Memory B cell (primary cell): Measurements from ENCODE around the gene DPP6.

Experiments used
- ATAC-seq: fragments of 150-1000 bp; cut with Tn5 transposase; 2 replicates; pipeline ENCODE4 v1.10.0; 2021; ENCODE audit warnings: low read depth, mild to moderate bottlenecking, moderate library complexity
- DNase-seq, 2 donors: peaks; one replicate each; pipeline ENCODE4 v3.0.0; 2022; ENCODE audit warnings: low spot score in 2 of 2
- H3K27ac Mint-ChIP-seq: one replicate; pipeline ENCODE4 v1.8.0; 2022; ENCODE audit warnings: mild to moderate bottlenecking, moderate library complexity, mixed read lengths
- H3K27me3 Mint-ChIP-seq: one replicate; pipeline ENCODE4 v1.8.0; 2022; ENCODE audit warnings: mixed read lengths
- H3K36me3 Mint-ChIP-seq: one replicate; pipeline ENCODE4 v1.8.0; 2022; ENCODE audit warnings: mild to moderate bottlenecking, mixed read lengths
- H3K4me1 Mint-ChIP-seq: one replicate; pipeline ENCODE4 v1.8.0; 2022; ENCODE audit warnings: mixed read lengths
- H3K4me3 Mint-ChIP-seq: one replicate; pipeline ENCODE4 v1.8.0; 2022; ENCODE audit warnings: mild to moderate bottlenecking, moderate library complexity, mixed read lengths
- H3K9me3 Mint-ChIP-seq: one replicate; pipeline ENCODE4 v1.8.0; 2022; ENCODE audit warnings: mixed read lengths

DPP6 gene

DNA sequence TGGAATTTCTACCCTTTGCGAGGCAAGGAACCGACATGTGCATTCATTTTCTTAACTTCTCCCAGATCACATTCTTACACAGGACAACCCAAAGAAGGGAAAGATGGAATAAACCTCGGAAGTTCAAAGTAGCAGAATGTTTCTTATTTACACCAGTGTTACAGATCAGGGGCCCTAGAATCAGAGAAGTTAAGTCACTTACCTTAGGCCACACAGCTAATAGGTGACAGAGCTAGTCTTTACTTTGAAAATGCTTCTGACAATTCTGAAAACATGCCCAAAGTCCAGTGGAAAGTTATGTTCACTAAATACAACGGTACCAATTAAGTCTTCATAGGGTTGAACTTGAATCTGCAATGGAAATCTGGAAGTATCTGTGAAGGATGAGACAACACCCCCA is 437.7 kb downstream of the DPP6 start:
- no peak overlapping the region for H3K4me3 Mint-ChIP-seq
- H3K9me3 Mint-ChIP-seq = peaks cover 1% of the 10 kb centered on the region
- H3K36me3 Mint-ChIP-seq = no peaks in the 10 kb centered on the region

DNA sequence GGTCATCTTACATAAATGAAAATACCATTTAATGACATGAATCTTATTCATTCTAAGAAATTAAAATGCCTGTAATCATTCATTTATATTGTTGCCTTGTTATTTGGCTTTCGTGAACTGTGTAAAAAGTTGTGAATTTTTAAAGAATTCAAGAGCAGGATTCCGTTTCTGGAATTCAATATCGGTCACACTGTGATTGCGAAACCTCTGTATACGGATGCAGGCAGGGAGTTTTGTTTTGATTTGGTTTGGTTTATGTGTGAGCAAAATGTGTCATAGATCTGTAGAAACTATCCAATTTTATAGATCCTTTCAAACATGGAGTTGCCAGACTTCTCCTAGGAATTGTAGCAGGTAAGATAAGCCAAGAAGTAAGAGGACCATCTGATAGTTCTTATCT is 441.4 kb downstream of the DPP6 start:
- H3K27me3 Mint-ChIP-seq = no peaks in the 10 kb centered on the region
- no peaks in the 10 kb centered on the region for H3K9me3 Mint-ChIP-seq
- H3K4me3 Mint-ChIP-seq = no peak overlapping the region
- H3K4me1 Mint-ChIP-seq = no peaks in the 10 kb centered on the region
- ATAC-seq (no peak), DNase-seq (no peak)
- H3K36me3 Mint-ChIP-seq = no peaks in the 10 kb centered on the region
- no peak overlapping the region for H3K27ac Mint-ChIP-seq

More for the DNA sequence above, 437.7 kb downstream of the DPP6 start:
- DNase-seq (no peak), ATAC-seq (no peak)
- H3K27ac Mint-ChIP-seq = no peak overlapping the region
- H3K4me1 Mint-ChIP-seq = no peaks in the 10 kb centered on the region
- H3K27me3 Mint-ChIP-seq = no peaks in the 10 kb centered on the region

DNA sequence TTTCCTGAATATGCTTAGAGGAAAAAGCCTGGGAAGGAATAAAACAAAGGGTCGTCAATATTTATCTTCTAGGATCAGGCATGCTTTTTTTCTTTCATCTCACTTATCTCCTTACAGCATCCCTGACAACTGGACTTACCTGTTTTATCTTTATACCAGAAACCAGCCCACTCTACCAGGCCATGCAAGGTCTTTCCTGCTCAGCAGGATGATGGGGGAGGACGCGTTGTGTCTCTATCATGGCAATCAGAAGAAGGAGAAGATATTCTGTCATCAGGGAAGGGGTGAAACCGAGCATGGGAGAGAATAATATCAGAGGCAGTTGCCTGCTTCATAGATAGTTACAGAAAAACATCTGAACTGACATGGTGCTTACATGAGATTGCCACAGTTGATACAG is 445.6 kb downstream of the DPP6 start:
- H3K9me3 Mint-ChIP-seq = peaks cover 4% of the 10 kb centered on the region
- no peak for ATAC-seq
- no peaks in the 10 kb centered on the region for H3K4me1 Mint-ChIP-seq
- DNase-seq = no peak
- no peaks in the 10 kb centered on the region for H3K36me3 Mint-ChIP-seq
- no peak overlapping the region for H3K27ac Mint-ChIP-seq
- no peaks in the 10 kb centered on the region for H3K27me3 Mint-ChIP-seq
- H3K4me3 Mint-ChIP-seq = no peak overlapping the region

DNA sequence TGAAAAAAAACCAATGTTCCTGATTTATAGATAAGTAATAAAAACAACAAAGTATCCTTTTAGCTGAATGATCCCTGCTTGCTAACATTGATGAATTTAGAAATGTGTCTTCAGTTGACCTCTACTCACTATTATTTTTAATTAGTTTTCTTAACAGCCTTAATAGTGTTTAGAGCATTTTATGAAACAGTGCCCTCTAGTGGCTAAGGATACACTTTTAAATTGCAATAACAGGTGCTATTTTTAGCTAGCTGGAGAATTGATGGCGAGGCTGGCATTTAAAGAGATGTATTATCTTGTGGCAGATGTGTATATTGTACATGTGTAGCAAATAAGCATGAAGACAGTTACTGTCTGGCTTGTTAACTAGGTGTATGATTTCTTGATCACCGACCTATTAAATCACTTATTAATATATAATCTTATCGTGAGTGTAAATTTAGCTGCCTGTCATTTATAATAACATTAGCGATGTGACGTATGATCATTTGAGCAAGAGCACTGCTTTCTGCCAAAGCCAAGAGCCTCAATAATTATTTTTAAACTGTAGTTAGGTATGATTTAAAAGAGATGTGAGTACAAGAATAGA is 451.9 kb downstream of the DPP6 start:
- ATAC-seq (no peak), DNase-seq (no peak)
- Mint-ChIP-seq H3K27ac (no peak overlapping the region), H3K4me3 (no peak overlapping the region), H3K4me1 (no peaks in the 10 kb centered on the region), H3K27me3 (no peaks in the 10 kb centered on the region), H3K9me3 (peaks cover 4% of the 10 kb centered on the region), H3K36me3 (no peaks in the 10 kb centered on the region)

DNA sequence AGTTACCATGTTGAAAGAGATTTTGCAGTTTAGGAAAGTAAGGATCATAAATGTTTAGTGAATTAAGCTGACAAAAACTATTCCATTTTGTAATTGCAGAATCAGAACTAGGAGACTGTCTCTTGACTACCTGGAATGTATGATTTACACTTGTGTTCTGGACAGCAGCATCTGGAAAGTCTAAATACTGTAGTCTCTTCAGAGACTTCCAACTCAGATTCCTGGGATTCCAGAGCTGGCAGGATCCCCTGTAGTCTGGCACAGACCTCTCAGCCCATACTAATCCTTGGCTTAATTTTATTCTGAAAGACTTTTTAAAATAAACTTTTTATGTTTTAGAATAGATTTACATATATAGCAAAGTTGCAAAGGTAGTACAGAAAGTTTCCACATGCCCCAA is 452.7 kb downstream of the DPP6 start:
- Mint-ChIP-seq H3K4me1 (no peaks in the 10 kb centered on the region), H3K27ac (no peak overlapping the region), H3K9me3 (peaks cover 4% of the 10 kb centered on the region), H3K27me3 (no peaks in the 10 kb centered on the region), H3K4me3 (no peak overlapping the region), H3K36me3 (no peaks in the 10 kb centered on the region)
- ATAC-seq = no peak
- DNase-seq = no peak

DNA sequence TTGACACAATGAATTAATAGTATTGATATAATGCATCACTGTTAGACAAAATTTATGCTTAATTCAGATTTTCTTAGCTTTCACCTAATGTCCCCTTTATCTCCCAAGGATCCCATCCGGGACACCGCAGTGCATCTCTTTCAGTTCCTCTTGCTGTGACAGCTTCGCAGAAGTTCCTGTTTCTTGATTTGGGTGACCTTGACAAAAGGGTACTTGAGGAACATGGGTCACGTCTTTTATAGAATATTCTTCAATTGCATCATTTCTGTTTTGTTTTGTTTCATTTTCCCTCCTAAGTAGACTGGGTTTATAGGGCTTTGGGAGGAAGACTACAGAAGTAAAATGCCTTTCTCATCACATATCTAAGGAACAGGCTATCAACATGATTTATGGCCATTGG is 453.2 kb downstream of the DPP6 start:
- Mint-ChIP-seq H3K27ac (no peak overlapping the region), H3K9me3 (peaks cover 4% of the 10 kb centered on the region), H3K36me3 (no peaks in the 10 kb centered on the region), H3K4me1 (no peaks in the 10 kb centered on the region), H3K4me3 (no peak overlapping the region), H3K27me3 (no peaks in the 10 kb centered on the region)
- DNase-seq (no peak), ATAC-seq (no peak)

DNA sequence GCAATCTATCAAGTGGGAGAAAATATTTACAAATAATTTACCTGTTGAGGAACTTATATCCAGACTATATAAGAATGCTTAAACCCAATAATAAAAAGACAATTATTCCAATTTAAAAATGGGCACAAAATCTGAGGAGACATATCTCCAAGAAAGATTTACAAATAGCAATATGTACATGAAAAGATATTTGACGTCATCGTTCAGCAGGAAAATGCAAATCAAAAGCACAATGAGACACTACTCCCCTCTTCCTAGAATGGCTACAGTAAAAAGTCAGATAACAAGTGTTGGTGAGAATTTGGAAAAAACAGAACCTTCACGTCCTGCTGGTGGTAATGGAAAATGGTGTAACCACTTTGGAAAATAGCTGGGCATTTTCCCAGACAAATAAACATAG is 457.0 kb downstream of the DPP6 start:
- DNase-seq (no peak), ATAC-seq (no peak)
- H3K27ac Mint-ChIP-seq = no peak overlapping the region
- H3K9me3 Mint-ChIP-seq = no peaks in the 10 kb centered on the region
- H3K27me3 Mint-ChIP-seq = no peaks in the 10 kb centered on the region
- no peaks in the 10 kb centered on the region for H3K4me1 Mint-ChIP-seq
- no peaks in the 10 kb centered on the region for H3K36me3 Mint-ChIP-seq
- H3K4me3 Mint-ChIP-seq = no peak overlapping the region

DNA sequence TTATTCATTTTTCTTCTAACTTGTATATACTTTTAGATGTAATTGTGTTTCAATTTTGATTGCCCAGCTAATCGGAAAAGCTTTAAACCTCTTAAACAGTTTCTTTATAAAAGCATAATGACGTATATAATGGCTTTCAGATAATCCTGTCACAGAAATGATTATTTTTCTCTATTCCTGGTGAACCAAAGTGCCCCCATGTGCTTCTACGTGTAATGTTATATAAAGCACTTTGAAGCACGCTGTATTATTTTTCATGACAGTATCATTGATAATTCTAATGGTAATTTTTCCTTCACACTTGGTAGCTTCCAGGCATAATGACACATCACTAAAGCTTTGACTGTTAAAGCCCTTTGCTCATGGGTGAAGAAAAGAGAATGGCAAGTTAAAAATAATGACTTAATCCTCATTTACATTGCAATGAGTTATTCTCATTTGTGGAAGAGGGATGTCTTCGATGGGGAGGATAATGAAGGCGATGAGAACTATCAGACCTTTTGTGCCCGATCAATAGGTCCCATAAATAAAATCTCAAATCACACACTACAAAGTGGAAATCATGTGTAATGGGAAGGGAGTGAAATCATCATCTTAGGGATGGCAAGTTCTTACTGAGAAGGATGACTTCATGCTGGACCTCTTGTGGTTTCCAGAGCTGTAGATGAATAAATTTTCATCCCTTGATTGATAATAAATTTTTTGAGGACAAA is 460.1 kb downstream of the DPP6 start:
- DNase-seq (no peak), ATAC-seq (no peak)
- Mint-ChIP-seq H3K4me3 (no peak overlapping the region), H3K27ac (no peak overlapping the region), H3K27me3 (no peaks in the 10 kb centered on the region), H3K36me3 (no peaks in the 10 kb centered on the region), H3K9me3 (peaks cover 3% of the 10 kb centered on the region), H3K4me1 (no peaks in the 10 kb centered on the region)

DNA sequence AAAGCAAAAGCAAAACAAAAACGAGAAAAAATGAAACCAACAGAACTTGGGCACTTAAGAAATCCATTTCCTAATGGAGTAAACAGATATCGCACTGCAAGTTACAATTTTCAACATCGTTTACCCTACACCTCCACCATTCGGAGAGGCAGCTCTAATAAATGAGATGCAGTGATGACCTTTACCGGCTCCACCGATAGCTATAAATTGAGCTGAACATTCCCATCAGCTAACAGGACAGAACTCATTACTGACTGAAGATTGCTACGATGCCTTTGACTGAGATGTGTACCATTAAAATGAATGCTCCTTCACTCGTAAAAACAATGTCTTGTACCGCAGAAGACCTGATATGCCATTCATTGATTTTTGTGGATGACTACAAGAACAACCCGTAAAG is 465.6 kb downstream of the DPP6 start:
- Mint-ChIP-seq H3K9me3 (peaks cover 4% of the 10 kb centered on the region), H3K4me1 (no peaks in the 10 kb centered on the region), H3K27me3 (no peaks in the 10 kb centered on the region), H3K36me3 (no peaks in the 10 kb centered on the region), H3K4me3 (no peak overlapping the region), H3K27ac (no peak overlapping the region)
- DNase-seq (no peak), ATAC-seq (no peak)

DNA sequence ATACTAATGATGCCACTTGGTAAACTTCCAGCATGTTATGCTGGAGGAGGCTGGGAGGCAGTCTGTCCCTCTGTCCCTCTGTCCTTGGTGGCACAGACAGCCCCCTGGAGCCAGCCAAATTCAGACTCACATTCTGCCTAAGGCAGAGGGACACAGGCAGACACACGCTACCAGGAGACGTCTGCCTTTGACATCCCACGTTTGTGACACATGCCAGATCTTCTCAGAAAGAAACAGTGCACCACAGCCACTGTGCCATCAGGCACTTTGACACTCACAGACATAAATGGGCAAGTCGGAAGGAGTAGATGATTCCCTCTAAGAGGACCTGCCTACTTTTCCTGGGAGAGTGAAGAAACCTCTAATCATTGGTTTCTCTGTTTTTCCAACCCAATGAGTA is 467.0 kb downstream of the DPP6 start:
- Mint-ChIP-seq H3K9me3 (peaks cover 4% of the 10 kb centered on the region), H3K4me1 (no peaks in the 10 kb centered on the region), H3K4me3 (no peak overlapping the region), H3K27me3 (no peaks in the 10 kb centered on the region), H3K36me3 (no peaks in the 10 kb centered on the region), H3K27ac (no peak overlapping the region)
- ATAC-seq (no peak), DNase-seq (no peak)

DNA sequence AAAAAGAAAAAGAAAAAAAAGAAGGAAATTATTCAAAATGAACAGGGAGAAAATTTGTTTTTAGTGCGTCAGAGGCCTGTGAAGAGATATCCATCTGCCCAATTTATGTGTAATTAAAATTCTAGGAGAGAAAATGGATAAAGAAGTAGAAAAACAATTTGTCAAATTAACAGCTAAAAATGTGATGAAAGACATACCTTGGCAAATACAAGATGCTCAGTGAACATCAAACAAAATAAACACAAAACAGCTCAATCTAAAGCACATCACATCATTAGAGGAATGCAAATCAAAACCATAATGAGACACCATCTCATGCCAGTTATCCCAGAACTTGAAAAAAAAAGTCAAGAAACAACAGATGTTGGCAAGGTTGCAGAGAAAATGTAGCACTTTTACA is 477.9 kb downstream of the DPP6 start:
- Mint-ChIP-seq H3K4me3 (no peak overlapping the region), H3K36me3 (no peaks in the 10 kb centered on the region)

DNA sequence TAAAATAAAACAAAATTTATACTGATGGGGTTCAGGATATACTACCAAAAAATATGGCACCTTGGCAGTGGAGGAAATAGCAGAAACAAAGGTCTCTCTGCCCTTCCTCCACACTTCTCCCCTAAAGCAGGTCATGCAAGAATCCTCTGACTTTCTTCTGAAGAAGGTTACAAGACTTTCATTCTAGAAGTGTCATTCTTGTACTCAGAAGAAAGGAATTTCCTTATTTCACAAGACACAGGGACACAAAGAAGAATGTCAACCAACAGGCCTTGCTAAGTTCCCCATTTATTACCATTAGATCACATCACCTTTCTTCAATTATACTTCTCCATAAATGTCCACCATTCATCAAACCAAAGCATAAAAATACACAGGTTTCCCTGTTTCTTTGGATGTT is 480.6 kb downstream of the DPP6 start:
- no peak for DNase-seq
- peaks cover 6% of the 10 kb centered on the region for H3K9me3 Mint-ChIP-seq
- H3K4me1 Mint-ChIP-seq = no peaks in the 10 kb centered on the region
- ATAC-seq = no peak
- H3K4me3 Mint-ChIP-seq = no peak overlapping the region
- no peaks in the 10 kb centered on the region for H3K36me3 Mint-ChIP-seq
- H3K27me3 Mint-ChIP-seq = no peaks in the 10 kb centered on the region
- no peak overlapping the region for H3K27ac Mint-ChIP-seq

More for the DNA sequence above, 477.9 kb downstream of the DPP6 start:
- Mint-ChIP-seq H3K9me3 (no peaks in the 10 kb centered on the region), H3K27ac (no peak overlapping the region), H3K4me1 (no peaks in the 10 kb centered on the region), H3K27me3 (no peaks in the 10 kb centered on the region)
- DNase-seq (no peak), ATAC-seq (no peak)

DNA sequence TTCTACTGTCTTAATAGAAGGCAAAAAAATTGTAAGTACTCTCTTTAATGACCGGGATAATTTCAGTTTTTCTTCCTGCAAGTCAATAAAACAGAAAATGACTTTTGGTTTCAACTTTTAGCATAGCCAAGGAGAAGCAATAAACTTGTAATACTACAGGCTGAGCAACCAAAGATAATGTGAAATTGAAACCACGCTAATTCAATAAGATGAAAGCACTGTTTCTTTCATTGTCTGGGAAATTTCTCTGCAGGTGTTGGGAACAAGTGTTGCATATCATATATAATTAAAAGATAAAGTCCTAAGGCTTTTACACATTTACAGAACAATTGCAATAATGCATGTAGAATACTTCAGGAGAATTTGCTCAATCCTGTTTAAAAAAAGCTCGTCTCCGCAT is 488.4 kb downstream of the DPP6 start:
- DNase-seq (no peak), ATAC-seq (no peak)
- H3K27me3 Mint-ChIP-seq = no peaks in the 10 kb centered on the region
- peaks cover 8% of the 10 kb centered on the region for H3K9me3 Mint-ChIP-seq
- no peaks in the 10 kb centered on the region for H3K4me1 Mint-ChIP-seq
- no peak overlapping the region for H3K27ac Mint-ChIP-seq
- no peak overlapping the region for H3K4me3 Mint-ChIP-seq
- no peaks in the 10 kb centered on the region for H3K36me3 Mint-ChIP-seq

DNA sequence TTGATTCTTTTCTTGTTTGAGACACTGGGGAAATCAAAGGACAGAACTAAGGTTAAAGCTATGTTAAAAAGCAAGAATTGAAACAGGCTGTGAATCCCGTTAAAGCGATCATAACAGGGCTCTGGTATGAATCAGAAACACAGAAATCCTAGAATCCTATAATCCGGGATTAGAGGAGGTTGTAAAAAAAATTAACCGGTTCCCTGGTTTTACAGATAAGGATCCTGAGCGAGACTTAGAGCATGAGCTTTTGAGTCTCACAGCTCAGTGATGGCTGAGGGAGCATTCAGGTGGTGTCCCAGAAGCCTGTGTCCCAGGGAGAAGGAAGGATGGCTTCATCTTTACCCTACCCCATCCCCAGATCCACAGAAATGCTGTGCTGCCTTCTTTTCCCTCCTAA is 489.4 kb downstream of the DPP6 start:
- no peak for ATAC-seq
- H3K27me3 Mint-ChIP-seq = no peaks in the 10 kb centered on the region
- H3K4me1 Mint-ChIP-seq = no peaks in the 10 kb centered on the region
- H3K36me3 Mint-ChIP-seq = no peaks in the 10 kb centered on the region
- no peak for DNase-seq
- peaks cover 3% of the 10 kb centered on the region for H3K9me3 Mint-ChIP-seq
- no peak overlapping the region for H3K27ac Mint-ChIP-seq
- H3K4me3 Mint-ChIP-seq = no peak overlapping the region

DNA sequence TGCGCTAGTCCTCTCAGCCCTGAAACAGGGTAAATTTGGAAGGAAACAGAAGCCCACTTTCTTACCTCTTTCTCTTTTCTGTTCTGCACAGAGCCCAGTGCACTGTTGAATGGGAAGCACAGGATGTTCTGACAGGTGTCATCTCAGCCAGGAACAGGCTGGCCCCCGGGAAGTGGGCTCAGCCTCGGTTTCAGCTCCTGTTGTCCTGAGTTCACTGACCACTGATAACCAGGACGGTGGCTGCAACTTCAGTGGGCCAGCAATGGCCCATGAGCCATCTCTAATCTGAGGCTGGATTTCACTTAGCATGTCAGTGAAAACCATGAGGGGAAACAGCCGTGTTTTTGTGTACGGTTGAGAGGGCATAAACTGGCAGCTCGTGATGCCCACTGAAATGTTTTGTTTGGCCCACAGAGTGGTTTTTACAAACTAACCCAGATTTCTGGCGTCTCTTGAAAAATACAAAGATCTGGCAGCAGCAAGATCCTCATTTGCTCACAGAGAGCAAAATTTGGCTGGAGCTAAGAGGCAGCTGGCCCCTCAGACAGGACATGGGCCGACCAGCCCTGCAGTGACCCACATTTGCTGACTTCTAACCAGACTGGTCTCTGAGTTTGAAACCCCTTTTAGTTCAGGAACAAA is 494.9 kb downstream of the DPP6 start:
- H3K4me3 Mint-ChIP-seq = no peak overlapping the region
- DNase-seq = no peak
- no peak overlapping the region for H3K27ac Mint-ChIP-seq
- no peaks in the 10 kb centered on the region for H3K36me3 Mint-ChIP-seq
- ATAC-seq = no peak
- H3K9me3 Mint-ChIP-seq = peaks cover 9% of the 10 kb centered on the region
- H3K27me3 Mint-ChIP-seq = no peaks in the 10 kb centered on the region
- H3K4me1 Mint-ChIP-seq = no peaks in the 10 kb centered on the region
